Uterus (tissue), 2 donors: ENCODE results near the gene MINDY4.

Source experiments
- CTCF ChIP-seq, 4 experiments: fragments of 200-600 bp in 2 of 4; fragments of 450-650 bp in 2 of 4; sonication (generic) in 2 of 4; IDR thresholded peaks; one replicate each; pipeline ENCODE4 v1.5.1; 2016 to 2019; ENCODE audit warnings: antibody characterized with exemption in 4 of 4, mild to moderate bottlenecking in 2 of 4, moderate library complexity in 1 of 4
- POLR2A ChIP-seq, 2 donors: fragments of 450-650 bp; IDR thresholded peaks; one replicate each; pipeline ENCODE4 v1.6.1; 2016; ENCODE audit warnings: antibody characterized with exemption in 2 of 2, mild to moderate bottlenecking in 1 of 2, moderate library complexity in 1 of 2

- no peak for TF ChIP-seq CTCF (IDR thresholded peaks at IDR 0.05)
- TF ChIP-seq POLR2A (IDR thresholded peaks at IDR 0.05), result no peak
These were observed 139.9 kb downstream of the MINDY4 start for GRCh38 chr7:30911133-30911532.
